COLO829 (cell line): Measurements from ENCODE around the gene TMEM151A.

Experiments
- DNase-seq: peaks from one replicate; pipeline ENCODE4 v3.0.0; 2012; ENCODE audit warnings: low spot score

The TMEM151A gene

GRCh38 chr11:66283461-66284105 is 8.1 kb upstream of the TMEM151A start:
- no peak for DNase-seq

- no peak for DNase-seq
These were observed 7.1 kb upstream of the TMEM151A start for GRCh38 chr11:66284526-66285078.

DNA sequence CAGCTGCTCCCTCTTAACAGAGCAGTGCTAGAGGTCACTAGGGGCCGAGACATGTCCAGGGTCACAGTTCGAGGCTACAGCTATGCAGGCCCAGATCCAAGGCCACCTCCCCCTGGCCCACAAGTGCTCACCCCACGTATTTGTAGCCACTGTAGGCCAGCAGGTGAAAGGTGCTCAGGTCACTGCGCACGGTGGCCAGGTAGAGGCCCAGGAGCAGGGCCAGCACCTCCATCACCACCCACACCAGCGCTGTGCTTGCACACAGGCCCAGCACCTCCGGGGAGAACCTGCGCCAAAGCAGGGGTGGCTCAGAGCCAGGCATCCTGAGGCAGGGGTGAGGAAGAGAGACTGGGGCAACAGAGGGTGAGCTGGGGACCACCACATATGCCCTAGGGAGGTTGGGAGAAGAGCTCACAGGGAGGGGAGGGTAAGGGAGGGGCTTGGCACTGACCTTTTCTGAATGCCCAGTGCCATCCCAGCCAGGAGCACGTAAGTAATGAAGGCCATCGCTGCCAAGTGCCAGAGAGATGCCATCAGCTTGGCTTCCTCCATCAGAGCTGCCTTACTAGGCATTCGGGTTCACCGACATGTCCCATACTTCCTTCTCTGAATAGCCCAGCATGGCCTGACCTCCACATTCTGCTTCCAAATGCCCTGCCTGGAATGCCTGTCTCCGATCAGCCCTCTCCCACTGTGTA is 6.3 kb upstream of the TMEM151A start:
- no peak for DNase-seq

DNA sequence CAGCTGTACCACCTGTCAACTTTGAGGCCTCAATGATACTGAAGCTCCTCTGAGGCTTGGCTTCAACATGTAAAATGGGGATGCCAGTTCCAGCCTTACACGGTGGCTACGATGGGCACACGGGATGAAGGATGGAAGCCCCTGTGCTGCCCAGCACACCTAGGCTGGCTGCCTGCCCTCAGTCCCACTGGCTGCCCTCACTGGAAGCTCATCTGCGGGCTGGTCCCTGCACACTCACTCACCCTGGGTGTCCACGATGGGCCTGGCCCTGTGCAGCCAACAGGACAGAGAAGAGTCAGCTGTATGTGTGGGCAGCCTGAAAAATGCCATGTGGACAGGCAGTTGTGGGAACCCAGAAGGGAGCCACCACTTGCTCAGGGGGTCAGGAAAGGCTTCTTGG is 5.0 kb upstream of the TMEM151A start:
- no peak for DNase-seq

DNA sequence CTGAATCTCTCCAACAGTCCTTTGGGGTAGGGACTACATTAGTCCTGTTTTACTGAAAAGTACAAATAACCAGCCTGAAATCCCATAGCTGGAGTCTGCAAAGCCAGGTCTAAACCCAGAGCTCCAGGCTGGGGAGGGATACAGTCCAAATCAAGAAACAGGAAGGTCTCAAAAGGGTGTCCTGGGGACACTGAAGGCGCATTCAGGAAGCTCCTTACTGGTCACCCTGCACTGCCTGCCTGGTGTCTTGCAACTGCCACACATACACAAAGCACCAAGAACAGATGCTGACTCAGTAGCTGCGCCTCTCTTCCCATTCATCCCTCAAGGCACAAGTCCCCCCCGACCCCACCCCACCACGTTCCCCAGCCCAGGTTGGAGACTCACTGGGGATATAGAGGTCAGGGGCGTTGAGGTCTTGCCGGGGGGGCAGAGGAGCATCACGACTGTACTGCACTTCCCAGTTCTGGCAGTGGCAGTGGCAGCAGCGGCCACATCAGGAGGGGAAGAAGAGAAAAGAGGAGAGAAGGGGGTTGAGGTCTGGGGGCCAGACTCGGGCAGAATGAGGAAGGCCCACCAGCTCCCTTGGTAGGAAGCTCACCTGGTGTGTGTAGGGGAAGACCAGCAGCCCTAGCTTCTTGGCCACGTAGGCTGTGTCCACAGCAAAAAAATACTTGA is 4.3 kb upstream of the TMEM151A start:
- no peak for DNase-seq

DNA sequence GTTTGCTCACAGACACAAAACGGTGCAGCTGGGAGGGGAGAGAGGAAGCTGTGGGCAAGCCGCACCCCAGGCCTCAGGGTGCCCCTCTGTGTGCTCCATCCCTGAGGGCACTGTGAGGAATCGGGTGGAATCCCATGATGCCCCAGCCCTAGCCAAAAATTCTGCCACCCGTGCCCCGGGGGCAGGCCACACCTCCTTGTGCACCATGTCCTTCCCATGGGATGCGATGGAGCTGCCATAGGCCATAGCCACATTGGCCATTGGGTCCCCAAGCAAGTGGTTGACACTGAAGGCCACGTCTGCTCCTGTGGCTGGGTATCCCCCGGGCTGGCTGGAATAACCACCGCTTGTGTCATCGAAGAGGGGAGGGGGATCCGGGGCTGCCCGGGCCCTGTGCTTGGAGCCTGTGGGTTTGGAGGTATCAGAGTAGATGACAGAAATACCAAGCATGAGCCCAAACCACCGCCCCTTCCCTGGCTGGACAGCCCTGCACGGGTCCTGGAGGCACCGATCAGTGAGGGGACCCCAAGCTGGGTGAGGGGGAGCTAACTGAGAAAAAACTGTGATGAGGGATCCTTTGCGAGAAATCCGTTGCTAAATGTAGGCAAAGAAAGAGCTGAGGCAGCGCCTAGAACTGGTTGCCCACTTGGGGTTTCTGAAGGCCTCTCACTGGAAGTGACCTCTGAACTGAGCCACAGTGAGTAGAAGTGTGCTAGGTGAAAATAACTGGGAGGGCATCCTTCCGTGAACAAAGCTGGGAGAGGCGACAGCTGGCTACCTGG is 3.6 kb upstream of the TMEM151A start:
- DNase-seq: no peak

DNA sequence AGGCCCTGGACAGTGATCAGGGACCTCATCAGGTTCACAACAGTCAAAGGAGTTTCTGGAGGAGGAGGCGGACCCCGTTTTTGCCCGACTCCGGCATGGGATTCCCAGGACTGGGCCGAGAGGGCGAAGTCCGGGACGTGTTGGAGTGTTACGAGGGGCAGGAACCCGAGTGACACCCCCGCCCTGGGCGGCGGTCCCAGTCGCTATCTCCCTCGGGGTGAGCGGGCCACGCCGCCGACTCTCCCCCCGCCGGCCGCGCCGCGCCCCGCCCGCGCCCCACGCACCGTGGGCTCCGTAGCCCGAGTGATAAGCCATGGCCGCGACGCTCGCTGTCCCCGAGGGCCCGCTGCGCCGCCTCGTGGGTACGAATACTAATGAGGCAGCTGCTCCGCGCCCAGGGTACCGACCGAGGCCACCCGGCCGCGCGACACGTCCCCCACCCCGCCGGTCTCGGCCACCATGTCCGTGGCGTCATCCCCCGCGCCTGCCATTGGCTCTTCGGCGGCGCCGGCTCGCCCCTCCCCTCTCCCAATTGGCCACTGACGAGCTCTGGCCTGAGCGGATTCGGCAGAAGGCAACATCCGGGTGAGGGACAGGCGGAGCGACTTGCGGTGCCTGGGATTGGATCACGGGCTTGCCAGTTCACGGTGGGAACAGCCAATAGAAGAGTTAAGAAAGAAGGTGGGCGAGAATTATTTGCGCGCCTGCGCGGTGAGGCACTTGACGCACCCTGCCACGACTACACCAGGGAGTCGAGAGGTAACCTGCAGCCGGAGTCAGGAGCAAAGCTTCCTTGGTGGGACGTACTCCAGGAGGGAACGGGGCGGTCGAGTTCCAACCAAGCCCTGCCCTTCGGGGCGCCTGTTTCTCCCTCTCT is 2.8 kb upstream of the TMEM151A start, which contains the start of gene YIF1A:
Gene YIF1A, minus strand, starts transcription at position 473 of the 877 bp plus-strand sequence. Its CDS starts 158 bp downstream, at position 315.
- DNase-seq: peak; percentile 100

DNA sequence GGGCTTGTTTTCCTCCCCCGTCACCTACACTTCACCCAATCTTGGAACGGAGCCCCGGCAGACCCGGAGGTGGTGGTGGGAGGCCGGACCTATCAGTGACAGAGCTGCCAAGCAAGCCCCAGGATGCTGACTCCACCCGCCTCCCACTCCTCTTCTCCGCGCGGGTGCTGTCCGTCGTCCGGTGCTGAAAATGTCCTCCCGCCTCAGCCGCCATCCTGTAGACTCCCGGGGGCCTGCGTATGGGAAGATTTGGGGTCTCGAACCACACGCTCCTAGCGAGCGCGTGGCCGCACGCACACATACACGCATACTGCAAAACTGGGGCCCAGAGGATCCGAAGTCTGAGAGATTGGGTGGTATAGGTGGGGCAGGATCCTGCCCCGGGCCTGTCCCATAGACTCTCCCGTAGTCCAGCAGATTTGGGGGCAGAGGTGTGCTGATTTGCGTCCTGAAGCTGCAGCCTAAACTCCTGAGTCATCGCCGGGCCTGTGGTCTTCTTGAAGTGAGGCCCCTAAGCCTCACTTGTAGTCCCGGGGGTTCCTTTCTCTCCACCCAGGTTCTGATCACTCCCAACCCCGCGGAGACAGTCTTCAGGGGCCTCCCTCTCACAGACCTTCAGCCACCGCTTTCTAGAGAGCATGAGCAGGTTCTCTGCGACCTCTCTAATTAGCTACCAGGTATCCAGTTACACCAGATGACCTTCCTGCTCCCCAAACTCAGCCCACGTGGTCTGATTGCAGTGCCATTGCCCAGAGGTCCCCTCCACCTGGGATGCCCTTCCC is 2.0 kb upstream of the TMEM151A start:
- DNase-seq: peak; percentile 76

GRCh38 chr11:66290330-66290621 is 1.4 kb upstream of the TMEM151A start:
- no peak for DNase-seq

DNA sequence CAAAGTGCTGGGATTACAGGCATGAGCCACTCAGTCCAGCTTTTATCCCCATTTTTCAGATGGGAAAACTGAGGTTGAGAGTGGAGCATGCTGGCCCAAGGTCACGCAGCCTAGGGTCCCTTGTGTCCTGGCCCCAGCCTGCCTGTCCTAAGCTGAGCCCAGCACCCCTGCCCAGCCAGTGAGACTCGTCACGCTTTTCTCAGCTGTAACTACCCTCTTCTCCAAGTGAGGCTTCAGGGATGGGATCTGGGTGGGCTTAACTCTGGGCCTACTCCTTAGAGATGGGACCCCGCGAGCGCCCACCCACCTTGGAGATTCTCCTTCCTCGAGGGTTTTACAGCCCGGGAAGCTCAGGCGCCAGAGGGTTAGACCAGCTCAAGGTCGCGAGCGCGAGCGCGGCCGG is 390 bp upstream of the TMEM151A start:
- no peak for DNase-seq

GRCh38 chr11:66292543-66293332 is 1.0 kb downstream of the TMEM151A start:
- no peak for DNase-seq

DNA sequence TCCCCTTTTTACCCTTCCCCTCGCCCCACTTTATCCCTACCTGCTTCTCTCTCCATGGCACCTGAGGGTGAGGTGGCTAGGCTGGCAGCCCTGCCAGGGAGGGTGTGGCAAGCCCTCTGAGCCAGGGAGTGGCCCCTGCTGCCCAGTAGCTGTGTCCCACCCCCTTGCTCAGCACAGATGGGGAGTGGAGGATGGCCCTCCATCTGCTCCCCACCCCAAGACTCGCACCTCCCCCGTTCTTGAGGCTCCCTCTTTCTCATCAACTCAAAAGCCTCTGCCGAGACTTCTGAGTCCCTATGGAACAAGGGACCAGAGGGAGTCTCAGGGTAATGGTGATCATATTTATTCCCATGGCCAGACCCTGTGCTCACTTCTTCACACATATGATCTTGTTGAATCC is 1.7 kb downstream of the TMEM151A start:
- no peak for DNase-seq

DNA sequence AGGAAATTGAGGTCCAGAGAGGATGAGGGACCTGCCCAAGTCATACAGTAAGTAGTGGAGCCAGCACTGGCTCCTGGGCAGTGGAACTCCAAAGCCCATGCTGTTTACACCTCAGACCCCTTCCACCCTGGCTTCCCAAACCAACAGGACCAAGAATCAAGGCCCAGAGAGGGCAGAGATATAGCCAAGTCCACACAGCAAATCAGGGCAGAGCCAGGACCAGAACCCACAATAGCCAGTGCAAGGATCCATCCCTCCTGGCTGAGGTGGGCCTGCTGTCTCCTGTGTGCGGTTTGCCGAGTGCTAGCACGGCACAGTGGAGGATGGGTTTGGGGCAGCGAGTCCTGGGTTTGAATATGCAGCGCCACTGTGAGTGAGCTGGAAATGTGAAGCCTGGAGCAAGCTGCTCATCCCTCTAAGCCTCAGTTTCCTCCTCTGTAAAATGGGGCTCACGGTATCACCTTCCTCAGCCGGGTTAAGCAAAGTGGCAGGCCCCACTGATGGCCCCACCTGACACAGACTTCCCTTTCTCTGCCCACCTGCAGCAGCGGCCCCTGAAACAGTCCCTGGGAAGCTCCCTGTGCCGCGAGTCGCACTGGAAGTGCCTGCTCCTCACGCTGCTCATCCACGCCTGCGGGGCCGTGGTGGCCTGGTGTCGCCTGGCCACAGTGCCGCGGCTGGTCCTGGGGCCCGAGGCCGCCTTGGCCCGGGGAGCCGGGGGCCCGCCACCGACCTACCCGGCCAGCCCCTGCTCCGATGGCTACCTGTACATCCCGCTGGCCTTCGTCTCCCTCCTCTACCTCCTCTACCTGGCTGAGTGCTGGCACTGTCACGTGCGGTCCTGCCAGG is 2.3 kb downstream of the TMEM151A start:
- no peak for DNase-seq

GRCh38 chr11:66294626-66295620 is 3.2 kb downstream of the TMEM151A start:
- DNase-seq: no peak

DNA sequence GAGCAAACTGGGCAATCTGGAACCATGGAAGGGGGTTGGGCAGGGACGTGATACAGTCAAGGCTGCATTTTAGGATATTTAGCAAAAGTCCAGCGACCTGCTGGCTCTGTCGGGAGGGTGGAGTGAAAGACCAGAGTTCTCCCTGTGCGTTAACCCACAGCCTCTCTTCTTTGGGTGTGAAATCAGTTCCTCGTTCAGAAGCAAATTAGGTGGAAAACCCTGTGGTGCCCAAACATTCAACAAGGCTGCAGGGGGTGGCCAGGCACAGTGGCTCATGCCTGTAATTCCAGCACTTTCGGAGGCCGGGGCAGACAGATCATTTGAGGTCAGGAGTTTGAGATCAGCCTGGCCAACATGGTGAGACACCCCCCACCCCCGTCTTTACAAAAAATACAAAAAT is 5.9 kb downstream of the TMEM151A start:
- no peak for DNase-seq

DNA sequence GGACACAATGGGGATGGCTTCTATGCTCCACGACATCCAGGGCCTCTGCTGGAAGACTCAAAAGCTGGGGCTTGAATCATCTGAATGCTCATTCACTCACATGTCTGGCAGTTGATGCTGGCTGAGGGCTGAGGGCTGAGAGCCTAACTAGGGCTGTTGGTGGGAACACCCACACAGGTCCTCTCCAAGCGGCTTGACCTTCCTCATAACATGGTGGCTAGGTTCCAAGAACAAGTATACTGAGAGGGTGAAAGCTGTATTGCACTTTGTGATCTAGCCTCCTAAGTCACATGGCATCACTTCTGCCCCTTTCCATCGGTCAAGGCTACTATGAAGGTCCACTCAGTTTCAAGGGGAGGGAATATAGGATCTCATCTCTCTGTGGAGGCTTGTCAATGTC is 7.5 kb downstream of the TMEM151A start:
- DNase-seq: no peak

- no peak for DNase-seq
These were observed 11.0 kb downstream of the TMEM151A start for GRCh38 chr11:66302656-66303055.

GRCh38 chr11:66309475-66309874 is 17.8 kb downstream of the TMEM151A start:
- no peak for DNase-seq
